HepG2 (cell line): ENCODE measurements around the gene NPB. TPM values are rescaled to one million over a fixed set of nuclear protein-coding genes. Genes with fewer than 3 reads are reported as not detected.

Experiments
- AGO2 ChIP-seq: fragments of 200-400 bp; formaldehyde crosslinking; optimal IDR thresholded peaks from 2 replicates; pipeline ENCODE3; 2017; ENCODE audit warnings: mild to moderate bottlenecking, low read depth, low read length, moderate library complexity
- MNT ChIP-seq: fragments of 450-650 bp; IDR thresholded peaks from 2 replicates; pipeline ENCODE4 v1.6.1; 2016
- NFIB ChIP-seq: sonication (generic); formaldehyde crosslinking; IDR thresholded peaks from 2 replicates; pipeline ENCODE4 v1.9.0; 2021; ENCODE audit warnings: missing genetic modification reagents, mild to moderate bottlenecking, borderline replicate concordance
- PATZ1 ChIP-seq: sonication (generic); formaldehyde crosslinking; IDR thresholded peaks from 2 replicates; pipeline ENCODE4 v1.4.0; 2020; ENCODE audit warnings: missing genetic modification reagents
- RARA ChIP-seq: IDR thresholded peaks from 2 replicates; pipeline ENCODE4 v1.6.1; 2016; ENCODE audit warnings: missing genetic modification reagents, missing compliant biosample characterization
- RBFOX2 ChIP-seq: fragments of 200-400 bp; formaldehyde crosslinking; IDR thresholded peaks from 2 replicates; pipeline ENCODE4 v1.6.1; 2017; ENCODE audit warnings: low read depth, mild to moderate bottlenecking, low read length
- RBM22 ChIP-seq: fragments of 200-400 bp; formaldehyde crosslinking; optimal IDR thresholded peaks from 2 replicates; pipeline ENCODE3; 2017; ENCODE audit warnings: mild to moderate bottlenecking, low read length, moderate library complexity
- REPIN1 ChIP-seq: sonication (generic); formaldehyde crosslinking; IDR thresholded peaks from 2 replicates; pipeline ENCODE4 v1.8.0; 2022; ENCODE audit warnings: missing genetic modification reagents, low read depth, mild to moderate bottlenecking, borderline replicate concordance
- RXRB ChIP-seq: IDR thresholded peaks from 2 replicates; pipeline ENCODE4 v1.6.1; 2016; ENCODE audit warnings: borderline replicate concordance, missing genetic modification reagents, missing compliant biosample characterization
- TBX2 ChIP-seq: sonication (generic); formaldehyde crosslinking; IDR thresholded peaks from 2 replicates; pipeline ENCODE4 v1.5.0; 2020; ENCODE audit warnings: missing genetic modification reagents, mild to moderate bottlenecking, borderline replicate concordance
- ZNF121 ChIP-seq: sonication (generic); formaldehyde crosslinking; IDR thresholded peaks from 2 replicates; pipeline ENCODE4 v1.5.0; 2020; ENCODE audit warnings: mild to moderate bottlenecking, missing genetic modification reagents
- ZNF3 ChIP-seq: IDR thresholded peaks from 2 replicates; pipeline ENCODE4 v1.7.0; 2017; ENCODE audit warnings: inconsistent platforms
- ZNF333 ChIP-seq: sonication (generic); formaldehyde crosslinking; IDR thresholded peaks from 2 replicates; pipeline ENCODE4 v1.4.0; 2020; ENCODE audit warnings: mild to moderate bottlenecking, missing genetic modification reagents, borderline replicate concordance
- ZNF343 ChIP-seq: sonication (generic); formaldehyde crosslinking; IDR thresholded peaks from 2 replicates; pipeline ENCODE4 v1.4.0; 2020; ENCODE audit warnings: mild to moderate bottlenecking, missing genetic modification reagents
- ZNF431 ChIP-seq: sonication (generic); formaldehyde crosslinking; IDR thresholded peaks from 2 replicates; pipeline ENCODE4 v1.9.0; 2022; ENCODE audit warnings: missing genetic modification reagents, low read depth, mild to moderate bottlenecking, borderline replicate concordance
- ZNF460 ChIP-seq: sonication (generic); formaldehyde crosslinking; IDR thresholded peaks from 2 replicates; pipeline ENCODE4 v1.5.1; 2020; ENCODE audit warnings: missing genetic modification reagents, mild to moderate bottlenecking, borderline replicate concordance
- ZNF556 ChIP-seq: sonication (generic); formaldehyde crosslinking; IDR thresholded peaks from 2 replicates; pipeline ENCODE4 v1.4.0; 2020; ENCODE audit warnings: mild to moderate bottlenecking, missing genetic modification reagents, borderline replicate concordance
- ZNF670 ChIP-seq: sonication (generic); formaldehyde crosslinking; IDR thresholded peaks from 2 replicates; pipeline ENCODE4 v1.8.0; 2022; ENCODE audit warnings: mild to moderate bottlenecking, missing genetic modification reagents, borderline replicate concordance
- ZNF724P ChIP-seq: sonication (generic); formaldehyde crosslinking; IDR thresholded peaks from 2 replicates; pipeline ENCODE4 v1.8.0; 2022; ENCODE audit warnings: missing genetic modification reagents, borderline replicate concordance
- polyA plus RNA-seq, 8 experiments: library from polyadenylated mRNA; depleted of rRNA in 3 of 8; stranded (reverse) in 7 of 8; unstranded in 1 of 8; fragments of >200 nt; fragmentation: Illumina TruSeq in 4 of 8; extraction: Trizol in 4 of 8; gene quantifications; 2 replicates each; pipeline versions ENCODE4 v1.2.1 to v1.2.3, GENCODE V29; 2011 to 2016; ENCODE audit warnings: low read depth in 4 of 8, missing spikeins in 1 of 8, mixed read lengths in 1 of 8; ENCODE audit not compliant: insufficient read depth in 1 of 8
- total RNA-seq, 5 experiments: library from RNA; depleted of rRNA; stranded (reverse); fragments of >200 nt; fragmentation: Illumina TruSeq; extraction: Trizol; gene quantifications; 2 replicates each; pipeline ENCODE4 v1.2.3, GENCODE V29; 2016; ENCODE audit warnings: low read depth in 1 of 5
- TF ChIP-seq, protein P1 (sequence below): sonication (generic); formaldehyde crosslinking; IDR thresholded peaks from 2 replicates; pipeline ENCODE4 v1.8.1; 2022; ENCODE audit warnings: low read depth, mild to moderate bottlenecking, missing genetic modification reagents
- TF ChIP-seq, protein P2 (sequence below): sonication (generic); formaldehyde crosslinking; IDR thresholded peaks from 2 replicates; pipeline ENCODE4 v1.5.0; 2020; ENCODE audit warnings: mild to moderate bottlenecking, missing genetic modification reagents

The NPB gene
- total and polyA plus RNA-seq, 2 of the 13 experiments (the other 11 are each of a cell fraction or from before 2014, with no cell fraction given): 0.11 to 0.93 TPM

DNA sequence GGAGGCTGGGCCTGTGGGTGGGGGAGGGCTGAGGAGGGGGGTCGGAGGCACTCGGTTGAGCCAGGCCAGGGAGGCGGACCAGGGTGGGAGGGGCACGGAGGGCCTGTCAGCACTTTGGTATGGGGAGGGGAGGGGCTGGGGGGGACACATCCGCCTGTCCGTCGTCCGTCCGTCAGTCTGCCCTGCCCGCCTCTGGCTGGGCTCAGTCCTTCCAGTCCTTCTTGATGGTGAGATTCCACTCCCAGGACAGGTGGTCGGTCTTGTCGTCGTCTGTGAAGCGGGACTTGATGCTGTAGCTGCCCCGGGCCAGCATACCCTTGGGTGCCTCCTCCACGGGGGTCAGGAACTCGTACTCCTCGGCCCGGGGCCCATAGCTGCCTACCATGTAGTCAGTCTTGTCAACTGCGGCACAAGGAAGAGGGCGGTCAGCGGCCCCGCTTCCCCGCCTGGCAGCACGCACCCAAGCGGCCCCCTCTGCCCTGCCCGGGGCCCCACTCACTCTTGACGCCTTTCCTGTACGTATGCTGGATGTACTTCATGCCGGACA lies 33.3 kb upstream of the NPB start (continued):
- TF ChIP-seq, protein P1, sequence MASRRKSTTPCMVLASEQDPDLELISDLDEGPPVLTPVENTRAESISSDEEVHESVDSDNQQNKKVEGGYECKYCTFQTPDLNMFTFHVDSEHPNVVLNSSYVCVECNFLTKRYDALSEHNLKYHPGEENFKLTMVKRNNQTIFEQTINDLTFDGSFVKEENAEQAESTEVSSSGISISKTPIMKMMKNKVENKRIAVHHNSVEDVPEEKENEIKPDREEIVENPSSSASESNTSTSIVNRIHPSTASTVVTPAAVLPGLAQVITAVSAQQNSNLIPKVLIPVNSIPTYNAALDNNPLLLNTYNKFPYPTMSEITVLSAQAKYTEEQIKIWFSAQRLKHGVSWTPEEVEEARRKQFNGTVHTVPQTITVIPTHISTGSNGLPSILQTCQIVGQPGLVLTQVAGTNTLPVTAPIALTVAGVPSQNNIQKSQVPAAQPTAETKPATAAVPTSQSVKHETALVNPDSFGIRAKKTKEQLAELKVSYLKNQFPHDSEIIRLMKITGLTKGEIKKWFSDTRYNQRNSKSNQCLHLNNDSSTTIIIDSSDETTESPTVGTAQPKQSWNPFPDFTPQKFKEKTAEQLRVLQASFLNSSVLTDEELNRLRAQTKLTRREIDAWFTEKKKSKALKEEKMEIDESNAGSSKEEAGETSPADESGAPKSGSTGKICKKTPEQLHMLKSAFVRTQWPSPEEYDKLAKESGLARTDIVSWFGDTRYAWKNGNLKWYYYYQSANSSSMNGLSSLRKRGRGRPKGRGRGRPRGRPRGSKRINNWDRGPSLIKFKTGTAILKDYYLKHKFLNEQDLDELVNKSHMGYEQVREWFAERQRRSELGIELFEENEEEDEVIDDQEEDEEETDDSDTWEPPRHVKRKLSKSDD: peak; percentile 58; the same call in 1 of the 2 replicates
- TF ChIP-seq, protein P2, sequence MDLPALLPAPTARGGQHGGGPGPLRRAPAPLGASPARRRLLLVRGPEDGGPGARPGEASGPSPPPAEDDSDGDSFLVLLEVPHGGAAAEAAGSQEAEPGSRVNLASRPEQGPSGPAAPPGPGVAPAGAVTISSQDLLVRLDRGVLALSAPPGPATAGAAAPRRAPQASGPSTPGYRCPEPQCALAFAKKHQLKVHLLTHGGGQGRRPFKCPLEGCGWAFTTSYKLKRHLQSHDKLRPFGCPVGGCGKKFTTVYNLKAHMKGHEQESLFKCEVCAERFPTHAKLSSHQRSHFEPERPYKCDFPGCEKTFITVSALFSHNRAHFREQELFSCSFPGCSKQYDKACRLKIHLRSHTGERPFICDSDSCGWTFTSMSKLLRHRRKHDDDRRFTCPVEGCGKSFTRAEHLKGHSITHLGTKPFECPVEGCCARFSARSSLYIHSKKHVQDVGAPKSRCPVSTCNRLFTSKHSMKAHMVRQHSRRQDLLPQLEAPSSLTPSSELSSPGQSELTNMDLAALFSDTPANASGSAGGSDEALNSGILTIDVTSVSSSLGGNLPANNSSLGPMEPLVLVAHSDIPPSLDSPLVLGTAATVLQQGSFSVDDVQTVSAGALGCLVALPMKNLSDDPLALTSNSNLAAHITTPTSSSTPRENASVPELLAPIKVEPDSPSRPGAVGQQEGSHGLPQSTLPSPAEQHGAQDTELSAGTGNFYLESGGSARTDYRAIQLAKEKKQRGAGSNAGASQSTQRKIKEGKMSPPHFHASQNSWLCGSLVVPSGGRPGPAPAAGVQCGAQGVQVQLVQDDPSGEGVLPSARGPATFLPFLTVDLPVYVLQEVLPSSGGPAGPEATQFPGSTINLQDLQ (CRISPR knock-in tag): no peak; the same call in 1 of the 2 replicates
- TF ChIP-seq REPIN1 (CRISPR knock-in tag) (no peak), ZNF343 (peak; percentile 51; the same call in 1 of the 2 replicates), MNT (no peak), ZNF121 (CRISPR knock-in tag) (0 out of 2 replicates have a peak, but pooled peaks have one; percentile 7), TBX2 (CRISPR knock-in tag) (0 out of 2 replicates have a peak, but pooled peaks have one; percentile 6), AGO2 (peak; percentile 9), RBFOX2 (peak; percentile 76), RARA (CRISPR knock-in tag) (no peak), ZNF670 (0 out of 2 replicates have a peak, but pooled peaks have one; percentile 9), PATZ1 (peak; percentile 40; the same call in 1 of the 2 replicates), ZNF3 (no peak), NFIB (no peak), ZNF333 (CRISPR knock-in tag) (no peak), RXRB (CRISPR knock-in tag) (no peak), ZNF431 (0 out of 2 replicates have a peak, but pooled peaks have one; percentile 22), ZNF724P (CRISPR knock-in tag) (no peak), ZNF556 (CRISPR knock-in tag) (no peak), ZNF460 (CRISPR knock-in tag) (peak; percentile 16; the same call in 1 of the 2 replicates), RBM22 (peak; percentile 85)
